Measurements from ENCODE around the gene GINS1. TPM values are rescaled to one million over a fixed set of nuclear protein-coding genes. Genes with fewer than 3 reads are reported as not detected.

Gene GINS1
- total RNA-seq, 4 donors from 2014 or later = 1.3 to 14.3 TPM; not detected in 2

DNA sequence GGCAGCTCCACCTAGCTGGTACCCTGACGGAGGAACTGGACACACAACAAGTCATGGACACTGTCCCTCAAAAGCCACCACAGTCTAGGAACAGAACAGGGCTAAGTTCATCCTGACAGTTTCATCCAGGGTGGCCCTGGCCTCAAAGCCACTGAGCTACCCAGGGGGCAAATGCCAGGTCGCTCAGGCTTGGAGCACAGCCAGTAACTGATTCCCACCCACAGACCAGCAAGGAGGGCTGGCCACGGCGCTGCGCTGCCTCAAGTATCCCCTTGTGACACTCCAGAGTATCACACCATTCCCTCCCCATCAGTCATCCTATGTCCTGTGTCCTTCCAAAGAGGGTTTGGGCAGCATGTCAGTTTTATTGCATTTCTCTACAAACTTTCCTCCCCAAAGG is 72.2 kb downstream of the GINS1 start:
- no peaks in the 10 kb centered on the region for H3K4me1 ChIP-seq
- H3K27ac ChIP-seq = no peak overlapping the region
- H3K4me3 ChIP-seq = no peak overlapping the region
- no peak for DNase-seq
- no peaks in the 10 kb centered on the region for H3K36me3 ChIP-seq
- intact Hi-C loops (cut with DNase I; ENCODE audit: low total_unique reads) = no loop called here
- TF ChIP-seq POLR2A (IDR thresholded peaks at IDR 0.05) (no peak), CTCF (IDR thresholded peaks at IDR 0.05) (no peak)
- H3K9me3 ChIP-seq = no peaks in the 10 kb centered on the region
- no peaks in the 10 kb centered on the region for H3K27me3 ChIP-seq

- Histone ChIP-seq H3K27ac (no peak overlapping the region), H3K27me3 (no peaks in the 10 kb centered on the region), H3K4me1 (no peaks in the 10 kb centered on the region), H3K4me3 (no peak overlapping the region), H3K36me3 (no peaks in the 10 kb centered on the region), H3K9me3 (no peaks in the 10 kb centered on the region)
- intact Hi-C loops (cut with DNase I; ENCODE audit: low total_unique reads) = no loop called here
- TF ChIP-seq CTCF (IDR thresholded peaks at IDR 0.05) (no peak), POLR2A (IDR thresholded peaks at IDR 0.05) (no peak)
- DNase-seq = no peak
Observed at GRCh38 chr20:25480156-25480555, 72.7 kb downstream of the GINS1 start.

DNA sequence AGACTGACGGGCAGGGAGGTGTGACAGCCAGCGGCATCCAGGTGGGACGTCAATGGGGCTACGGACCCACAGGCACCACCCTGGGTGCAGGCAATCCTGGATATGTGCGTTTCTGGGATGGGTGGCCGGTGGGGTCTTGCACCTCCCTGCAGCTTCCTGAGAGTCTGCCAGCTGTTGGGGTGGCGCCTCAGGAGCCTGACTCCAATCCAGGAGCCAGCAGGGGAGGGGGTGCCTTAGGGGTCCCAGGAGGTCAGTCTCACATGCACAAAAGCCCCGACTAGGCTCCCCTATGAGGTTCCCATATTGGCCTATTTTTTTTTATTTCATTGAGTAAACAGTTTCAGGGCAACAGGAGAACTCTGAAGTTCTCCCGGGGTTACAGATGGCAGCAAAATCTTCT is 73.3 kb downstream of the GINS1 start:
- TF ChIP-seq POLR2A (IDR thresholded peaks at IDR 0.05) = no peak
- TF ChIP-seq CTCF (IDR thresholded peaks at IDR 0.05) = no peak
- intact Hi-C loops (cut with DNase I; ENCODE audit: low total_unique reads) = no loop called here
- Histone ChIP-seq H3K9me3 (no peaks in the 10 kb centered on the region), H3K27me3 (no peaks in the 10 kb centered on the region), H3K4me3 (no peak overlapping the region), H3K27ac (no peak overlapping the region), H3K36me3 (no peaks in the 10 kb centered on the region), H3K4me1 (no peaks in the 10 kb centered on the region)
- no peak for DNase-seq

DNA sequence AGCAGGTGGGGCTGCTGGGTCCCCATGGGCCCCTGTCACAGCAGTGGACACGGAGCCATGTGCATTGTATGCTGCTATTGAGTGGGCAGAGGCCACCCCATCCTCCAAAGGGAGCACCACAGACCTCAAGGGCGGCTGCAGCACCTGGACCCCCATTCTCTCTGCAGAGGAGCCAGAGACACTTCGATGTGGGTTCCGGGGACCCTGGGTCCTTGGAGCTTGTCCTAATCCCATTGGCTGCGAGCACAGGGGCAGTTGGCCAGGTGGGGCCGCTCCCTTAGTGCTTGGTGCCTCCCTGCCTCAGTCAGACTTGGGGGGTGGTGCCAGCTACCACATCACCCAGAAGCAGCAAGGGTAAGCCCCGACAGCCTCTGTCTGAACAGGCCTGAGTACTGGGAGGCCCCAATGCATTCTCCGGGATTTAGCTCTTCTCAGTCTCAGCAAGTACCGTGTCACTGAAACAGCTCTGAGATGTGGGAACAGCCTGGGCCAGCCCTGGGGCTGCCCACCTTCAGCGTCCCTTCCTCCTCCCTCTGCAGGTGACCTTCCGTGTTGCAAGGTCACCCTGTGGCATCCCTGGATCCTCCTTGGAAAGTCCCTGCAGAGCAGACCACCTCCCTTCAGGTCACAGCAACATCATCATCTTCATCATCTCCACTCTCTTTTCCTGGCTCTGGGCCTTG is 73.9 kb downstream of the GINS1 start:
- TF ChIP-seq POLR2A (IDR thresholded peaks at IDR 0.05) = no peak
- no peak for TF ChIP-seq CTCF (IDR thresholded peaks at IDR 0.05)
- intact Hi-C loops (cut with DNase I; ENCODE audit: low total_unique reads) = no loop called here
- no peak for DNase-seq
- Histone ChIP-seq H3K36me3 (no peaks in the 10 kb centered on the region), H3K4me3 (no peak overlapping the region), H3K4me1 (no peaks in the 10 kb centered on the region), H3K27me3 (no peaks in the 10 kb centered on the region), H3K27ac (no peak overlapping the region), H3K9me3 (no peaks in the 10 kb centered on the region)

- Histone ChIP-seq H3K4me3 (no peak overlapping the region), H3K27ac (no peak overlapping the region), H3K9me3 (no peaks in the 10 kb centered on the region), H3K36me3 (no peaks in the 10 kb centered on the region), H3K27me3 (no peaks in the 10 kb centered on the region), H3K4me1 (no peaks in the 10 kb centered on the region)
- no peak for TF ChIP-seq POLR2A (IDR thresholded peaks at IDR 0.05)
- intact Hi-C loops (cut with DNase I; ENCODE audit: low total_unique reads) = no loop called here
- no peak for DNase-seq
Observed at GRCh38 chr20:25481918-25482253, 74.4 kb downstream of the GINS1 start.
